Right atrium auricular region (tissue), 2 donors: ENCODE measurements around the gene KDM6B. TPM values are rescaled to one million over a fixed set of nuclear protein-coding genes. Genes with fewer than 3 reads are reported as not detected.

Source experiments
- DNase-seq: peaks from one replicate; pipeline ENCODE4 v3.0.0-alpha.2; 2019; ENCODE audit warnings: low spot score
- H3K27ac ChIP-seq, 2 donors: fragments of 200-600 bp; sonication (generic); 1 replicate in 1 of 2; 2 replicates in 1 of 2; pipeline ENCODE4 v1.5.1; 2016 to 2019
- H3K27me3 ChIP-seq, 2 donors: fragments of 200-600 bp; sonication (generic); one replicate each; pipeline versions ENCODE4 v1.5.1 to v1.6.0; 2017 to 2019
- H3K36me3 ChIP-seq: fragments of 200-600 bp; sonication (generic); one replicate; pipeline ENCODE4 v1.5.1; 2016
- H3K4me1 ChIP-seq, 2 donors: fragments of 200-600 bp; sonication (generic); one replicate each; pipeline versions ENCODE4 v1.5.1 to v1.6.0; 2017 to 2019
- H3K4me3 ChIP-seq, 2 donors: fragments of 200-600 bp; sonication (generic); 1 replicate in 1 of 2; 2 replicates in 1 of 2; pipeline ENCODE4 v1.5.1; 2017 to 2019; ENCODE audit warnings: mild to moderate bottlenecking in 1 of 2, moderate library complexity in 1 of 2
- H3K9me3 ChIP-seq, 2 donors: fragments of 200-600 bp; sonication (generic); one replicate each; pipeline ENCODE4 v1.5.1; 2019
- CTCF ChIP-seq, 2 donors: fragments of 200-600 bp; sonication (generic); IDR thresholded peaks; one replicate each; pipeline ENCODE4 v1.5.1; 2019; ENCODE audit warnings: antibody characterized with exemption in 2 of 2
- total RNA-seq, 2 donors: library from RNA; depleted of rRNA; stranded (reverse); fragments of >200 nt; gene quantifications; one replicate each; pipeline ENCODE4 v1.1.0, GENCODE V29; 2016

Gene KDM6B
- total RNA-seq, 2 donors from 2014 or later = 11.0 to 11.1 TPM

GRCh38 chr17:7850701-7851437 lies 16.9 kb downstream of the KDM6B start:
- TF ChIP-seq CTCF (IDR thresholded peaks at IDR 0.05) = no peak
- peaks cover 66% of the 10 kb centered on the region for H3K36me3 ChIP-seq
- H3K4me3 ChIP-seq = no peak overlapping the region
- no peak for DNase-seq
- peak overlapping the region in 1 of 2 donors; percentile 11 for H3K27ac ChIP-seq
- H3K27me3 ChIP-seq = no peaks in the 10 kb centered on the region
- H3K4me1 ChIP-seq = peaks cover 0 to 29% of the 10 kb centered on the region in 2 donors
- H3K9me3 ChIP-seq = no peaks in the 10 kb centered on the region

GRCh38 chr17:7851438-7852261 lies 17.6 kb downstream of the KDM6B start:
- no peak for DNase-seq
- H3K36me3 ChIP-seq = peaks cover 66% of the 10 kb centered on the region
- no peaks in the 10 kb centered on the region for H3K9me3 ChIP-seq
- no peaks in the 10 kb centered on the region for H3K27me3 ChIP-seq
- peak; percentile 98 to 100 for TF ChIP-seq CTCF (IDR thresholded peaks at IDR 0.05)
- H3K4me1 ChIP-seq = peaks cover 0 to 34% of the 10 kb centered on the region in 2 donors
- H3K4me3 ChIP-seq = peak overlapping the region in 1 of 2 donors; percentile 6
- H3K27ac ChIP-seq = peak overlapping the region in 1 of 2 donors; percentile 57

DNA sequence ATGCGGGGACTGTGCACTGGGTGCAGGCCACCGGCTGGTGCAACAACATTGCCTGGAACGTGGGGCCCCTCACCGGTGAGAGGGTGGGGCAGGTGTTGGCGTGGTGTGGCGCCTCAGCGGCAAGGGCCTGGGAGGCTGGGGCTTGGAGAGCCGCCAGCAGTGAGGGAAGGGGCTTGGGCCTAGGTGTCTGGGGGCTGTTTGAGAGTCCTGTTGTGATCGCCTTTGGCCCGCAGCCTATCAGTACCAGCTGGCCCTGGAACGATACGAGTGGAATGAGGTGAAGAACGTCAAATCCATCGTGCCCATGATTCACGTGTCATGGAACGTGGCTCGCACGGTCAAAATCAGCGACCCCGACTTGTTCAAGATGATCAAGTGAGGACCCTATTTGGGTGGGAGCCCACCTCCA lies 18.2 kb downstream of the KDM6B start:
- Histone ChIP-seq H3K27ac (peak overlapping the region in 1 of 2 donors; percentile 57), H3K4me1 (peaks cover 0 to 36% of the 10 kb centered on the region in 2 donors), H3K36me3 (peaks cover 61% of the 10 kb centered on the region), H3K9me3 (no peaks in the 10 kb centered on the region), H3K27me3 (no peaks in the 10 kb centered on the region), H3K4me3 (peak overlapping the region in 1 of 2 donors; percentile 6)
- no peak for DNase-seq
- no peak for TF ChIP-seq CTCF (IDR thresholded peaks at IDR 0.05)

- H3K4me3 ChIP-seq = no peak overlapping the region
- DNase-seq = no peak
Measured at GRCh38 chr17:7852919-7853690, 19.1 kb downstream of the KDM6B start.

More at GRCh38 chr17:7852919-7853690, 19.1 kb downstream of the KDM6B start:
- Histone ChIP-seq H3K9me3 (no peaks in the 10 kb centered on the region), H3K27me3 (no peaks in the 10 kb centered on the region), H3K36me3 (peaks cover 53% of the 10 kb centered on the region), H3K27ac (peak overlapping the region in 1 of 2 donors; percentile 90), H3K4me1 (peaks cover 0 to 37% of the 10 kb centered on the region in 2 donors)
- TF ChIP-seq CTCF (IDR thresholded peaks at IDR 0.05) = no peak
